HG02852 (cell line): ENCODE results near the gene TINAGL1.

Experiments used
- ATAC-seq: cut with Tn5 transposase; IDR thresholded peaks from one replicate; pipeline ENCODE4 v1.9.1; 2021; ENCODE audit warnings: mild to moderate bottlenecking, moderate library complexity; ENCODE audit not compliant: unreplicated experiment

TINAGL1 gene

GRCh38 chr1:31576201-31576669, at the start of gene TINAGL1:
TINAGL1 (plus strand) TSS chr1:31576515; CDS start chr1:31577149, 634 bp downstream.
- no peak for ATAC-seq

DNA sequence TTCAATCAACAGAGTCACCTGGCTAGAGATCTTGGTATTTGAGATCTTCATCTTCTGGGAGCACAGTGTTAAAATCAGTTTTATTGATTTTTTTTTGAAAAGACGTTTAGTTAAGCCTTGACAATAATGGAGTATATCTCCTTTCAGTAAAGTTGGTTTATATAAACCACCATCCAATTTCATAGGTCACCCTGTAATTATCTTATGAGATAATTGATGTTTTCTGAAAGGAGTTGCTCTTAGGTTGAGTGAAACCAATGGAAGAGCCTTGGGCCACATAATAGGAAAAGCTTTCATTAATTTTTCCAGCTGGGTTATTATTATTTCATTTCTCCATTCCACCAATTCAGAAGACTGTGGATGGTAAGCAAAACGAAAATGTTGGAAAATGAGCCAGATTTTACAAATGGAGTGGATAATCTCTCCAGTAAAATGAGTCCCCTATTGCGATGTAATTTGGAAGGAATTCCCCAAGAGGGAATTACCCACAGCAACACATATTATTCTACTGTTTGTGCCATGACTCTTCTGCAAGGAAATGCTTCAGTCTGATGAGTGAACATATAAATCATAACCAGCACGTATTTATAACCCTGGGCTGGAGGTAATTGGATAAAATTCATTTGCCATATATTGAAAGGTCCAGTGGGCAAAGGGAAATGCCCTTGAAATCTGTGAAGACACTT, 46.2 kb upstream of the TINAGL1 start:
- ATAC-seq, result no peak

DNA sequence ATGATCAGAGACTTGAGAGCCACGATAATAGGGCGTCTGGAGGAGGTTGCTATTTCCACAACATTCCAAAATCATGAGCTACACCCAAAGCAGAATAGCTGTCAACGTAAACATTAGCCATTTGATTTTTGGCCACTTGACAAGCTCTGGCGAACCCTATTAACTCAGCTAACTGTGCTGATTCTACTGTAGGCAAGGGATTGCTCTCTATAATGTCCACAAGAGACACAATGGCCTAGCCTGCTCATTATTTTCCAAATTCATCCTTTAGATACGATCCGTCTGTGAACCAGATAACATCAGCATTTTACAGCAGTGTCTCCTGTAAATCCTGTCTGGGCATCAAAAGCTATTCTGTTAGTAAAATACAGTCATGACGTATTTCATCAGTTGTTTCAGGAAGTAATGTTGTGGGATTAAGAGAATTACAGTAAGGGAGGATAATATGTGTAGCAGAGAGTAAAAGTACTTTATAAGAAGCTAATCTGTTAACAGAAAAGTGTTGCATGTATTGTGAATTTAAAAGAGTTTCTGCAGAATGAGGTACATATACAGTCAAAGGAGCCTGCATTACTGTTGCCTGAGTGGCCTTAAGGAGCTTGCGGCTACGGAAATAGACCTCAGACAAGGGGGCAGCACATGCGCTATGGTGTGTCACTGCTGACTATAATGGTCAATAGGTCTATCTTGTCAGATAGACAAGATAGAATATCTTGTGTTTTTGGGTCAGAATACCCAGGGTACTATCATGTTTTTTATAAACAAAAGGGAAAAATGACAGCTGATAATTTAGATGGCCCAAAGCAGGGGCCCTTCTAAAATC, 44.9 kb upstream of the TINAGL1 start:
- ATAC-seq, result no peak

GRCh38 chr1:31532173-31532572, 44.1 kb upstream of the TINAGL1 start:
- ATAC-seq, result no peak

- ATAC-seq, result no peak
These were observed 40.8 kb upstream of the TINAGL1 start for GRCh38 chr1:31535561-31535960.

DNA sequence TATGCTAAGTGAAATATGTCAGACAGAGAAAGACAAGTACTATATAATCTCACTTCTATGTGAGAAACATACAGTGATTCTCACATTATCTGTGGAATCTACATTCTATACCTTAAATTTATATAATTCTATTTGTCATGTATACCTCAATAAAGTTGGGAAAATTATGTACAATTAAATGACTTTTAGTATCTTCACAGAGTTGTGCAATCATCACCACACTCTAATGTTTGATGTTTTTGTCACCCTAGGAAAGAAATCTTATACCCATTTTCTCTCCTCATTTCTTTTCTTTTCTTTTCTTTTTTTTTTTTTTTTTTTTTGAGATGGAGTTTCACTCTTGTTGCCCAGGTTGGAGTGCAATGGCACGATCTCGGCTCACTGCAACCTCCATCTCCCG, 37.0 kb upstream of the TINAGL1 start:
- ATAC-seq, result no peak

DNA sequence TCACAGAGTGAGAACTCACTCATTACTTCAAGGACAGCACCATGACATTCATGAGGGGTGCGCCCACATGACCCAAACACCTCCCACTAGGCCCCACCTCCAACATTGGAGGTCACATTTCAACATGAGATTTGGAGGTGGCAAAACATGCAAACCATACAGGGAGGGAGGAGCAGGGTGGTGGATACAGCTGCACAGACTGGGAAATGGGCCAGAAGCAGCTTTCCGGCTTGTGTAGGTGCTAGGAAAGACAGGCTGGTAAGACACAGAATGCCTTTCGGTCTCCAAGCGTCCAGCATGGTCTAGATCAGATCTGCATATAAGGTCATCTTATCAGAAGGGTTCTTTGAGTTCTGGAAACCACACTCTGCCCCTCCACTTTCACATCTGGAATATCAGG, 35.1 kb upstream of the TINAGL1 start:
- ATAC-seq, result no peak

GRCh38 chr1:31545927-31546540, 30.3 kb upstream of the TINAGL1 start:
- ATAC-seq, result no peak

- peak; percentile 10 for ATAC-seq
These were observed 27.8 kb upstream of the TINAGL1 start for GRCh38 chr1:31548534-31548906.

DNA sequence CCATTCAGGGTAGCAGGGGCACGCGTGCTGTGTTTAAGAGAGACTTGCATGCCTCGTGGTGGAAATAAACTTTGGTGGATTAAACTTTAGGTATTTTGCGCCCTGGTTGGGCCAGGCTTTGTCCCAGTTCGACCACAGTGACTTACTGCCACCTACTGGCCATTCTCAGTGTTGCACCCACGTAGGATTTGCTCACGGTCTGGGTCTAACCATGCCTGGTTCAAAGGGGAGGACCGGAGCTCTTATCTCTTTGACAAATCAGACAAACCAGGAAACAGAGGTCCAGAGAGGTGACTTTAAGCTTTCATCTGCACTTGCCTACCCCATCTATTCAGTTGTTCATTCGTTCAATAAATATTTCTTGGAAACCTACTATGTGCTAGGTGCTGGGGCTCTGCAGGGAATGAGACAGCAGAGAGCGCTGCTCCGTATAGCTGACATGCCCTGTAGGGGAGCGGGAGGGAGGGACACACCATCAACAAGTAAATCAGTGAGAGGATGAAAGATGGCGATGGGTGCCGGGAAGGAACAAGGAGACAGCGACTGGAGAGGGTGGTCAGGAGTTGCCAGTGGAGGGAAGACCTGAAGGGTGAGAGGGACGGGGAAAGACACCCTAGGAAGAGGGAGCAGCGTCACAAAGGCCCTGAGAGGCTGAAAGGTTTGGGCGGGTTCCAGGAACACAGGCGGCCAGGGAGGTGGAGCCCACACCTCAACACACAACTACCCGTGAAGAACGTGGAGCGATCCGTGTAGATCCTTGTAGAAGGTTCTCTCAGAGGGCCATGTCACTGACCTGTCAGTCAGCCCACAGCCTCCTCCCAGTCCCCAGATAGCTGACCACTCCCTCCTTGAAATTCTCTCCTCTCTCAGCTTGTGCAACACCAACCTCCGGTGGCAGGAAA, 27.2 kb upstream of the TINAGL1 start:
- ATAC-seq, result peak; percentile 73

- no peak for ATAC-seq
These were observed 26.3 kb upstream of the TINAGL1 start for GRCh38 chr1:31549809-31550620.

- ATAC-seq, result no peak
These were observed 25.1 kb upstream of the TINAGL1 start for GRCh38 chr1:31551208-31551607.

DNA sequence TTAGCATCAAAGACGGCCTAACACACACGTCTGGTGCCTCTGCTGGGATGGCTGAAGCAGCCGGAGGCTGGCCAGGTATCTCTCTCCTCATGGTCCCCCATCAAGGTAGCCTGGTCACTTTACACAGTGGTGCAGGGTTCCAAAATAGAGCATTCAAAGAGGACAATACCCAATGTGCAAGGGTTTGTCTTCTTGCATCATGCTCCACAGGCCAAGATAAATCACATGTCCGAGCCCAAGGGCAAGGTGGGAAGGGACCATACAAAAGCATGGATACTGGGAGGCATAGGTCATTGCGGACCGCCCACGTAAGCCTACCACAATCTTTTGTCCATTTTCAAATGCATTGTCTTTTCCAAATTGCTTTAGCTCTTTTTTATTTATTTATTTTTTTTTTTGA, 23.8 kb upstream of the TINAGL1 start:
- no peak for ATAC-seq

DNA sequence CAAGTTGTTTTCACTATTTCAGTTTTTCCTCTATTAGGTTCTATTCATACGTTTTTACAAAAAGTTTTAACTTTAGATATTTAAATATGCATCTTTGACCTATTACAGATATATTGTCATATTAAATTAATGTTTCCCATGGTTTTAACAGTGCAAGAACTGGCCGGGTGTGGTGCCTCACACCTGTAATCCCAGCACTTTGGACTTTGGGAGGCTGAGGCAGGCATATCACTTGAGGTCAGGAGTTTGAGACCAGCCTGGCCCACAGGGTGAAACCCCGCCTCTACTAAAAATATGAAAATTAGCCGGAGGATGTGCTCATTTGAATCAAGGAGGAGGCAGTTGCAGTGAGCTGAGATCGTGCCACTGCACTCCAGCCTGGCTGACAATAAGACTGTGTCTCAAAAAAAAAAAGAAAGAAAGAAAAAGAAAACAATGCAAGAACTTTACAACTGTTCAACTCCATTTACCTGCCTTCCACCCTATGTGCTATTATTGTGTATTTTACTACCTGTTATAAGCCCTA, 19.8 kb upstream of the TINAGL1 start:
- ATAC-seq, result no peak

- ATAC-seq, result no peak
These were observed 16.6 kb upstream of the TINAGL1 start for GRCh38 chr1:31559715-31560114.

GRCh38 chr1:31560394-31560793, 15.9 kb upstream of the TINAGL1 start:
- no peak for ATAC-seq

GRCh38 chr1:31562707-31563360, 13.5 kb upstream of the TINAGL1 start:
- ATAC-seq, result no peak

DNA sequence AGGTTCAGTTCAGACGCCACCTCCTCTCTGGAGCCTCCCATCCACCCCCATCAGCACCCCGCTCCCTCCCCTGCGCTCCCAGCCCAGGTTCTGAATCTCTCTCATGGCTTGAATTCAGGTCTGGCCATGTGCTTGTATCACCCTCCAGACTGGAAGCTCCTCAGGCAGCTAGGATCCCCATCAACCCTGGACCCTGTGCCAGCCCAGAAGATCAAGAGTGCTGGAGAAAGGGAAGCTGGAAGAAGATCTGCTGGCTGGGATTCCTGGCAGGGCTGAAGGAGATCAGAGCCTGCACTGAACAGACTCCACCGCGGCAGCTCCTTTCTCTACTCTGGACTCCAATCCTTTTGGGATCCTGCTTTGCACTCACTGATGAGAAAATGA, 11.7 kb upstream of the TINAGL1 start:
- no peak for ATAC-seq

DNA sequence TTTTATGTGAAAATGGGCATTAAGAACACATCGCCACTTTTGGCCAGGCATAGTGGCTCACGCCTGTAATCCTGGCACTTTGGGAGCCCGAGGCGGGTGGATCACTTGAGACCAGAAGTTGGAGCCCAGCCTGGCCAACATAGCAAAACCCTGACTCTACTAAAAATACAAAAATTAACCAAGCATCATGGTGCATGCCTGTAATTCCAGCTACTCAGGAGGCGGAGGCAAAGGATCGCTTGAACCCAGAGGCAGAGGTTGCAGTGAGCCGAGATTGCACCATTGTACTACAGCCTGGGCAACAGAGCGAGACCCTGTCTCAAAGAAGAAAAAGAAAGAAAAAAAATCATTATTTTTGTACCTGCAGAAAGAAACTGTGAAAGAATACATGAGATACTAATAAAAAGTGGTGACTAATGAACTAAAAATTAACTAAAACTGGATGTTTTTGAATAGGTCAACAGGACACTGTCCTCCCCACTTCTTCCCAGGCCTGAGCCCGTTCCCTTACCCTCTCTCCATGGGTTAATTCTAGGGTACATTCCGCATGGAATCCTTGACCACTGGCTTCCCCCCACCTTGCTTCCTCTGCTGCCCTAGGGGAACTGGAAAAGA, 8.3 kb upstream of the TINAGL1 start:
- ATAC-seq, result no peak
